Kidney epithelial cell (primary cell): ENCODE data around the gene HOXC9. TPM values are rescaled to one million over a fixed set of nuclear protein-coding genes. Genes with fewer than 3 reads are reported as not detected.

Experiments
- DNase-seq: peaks from one replicate; pipeline ENCODE4 v3.0.0-alpha.2; 2010; ENCODE audit warnings: low read depth
- H3K27me3 ChIP-seq: 2 replicates; pipeline ENCODE4 v1.6.0; 2011; ENCODE audit warnings: low read length; ENCODE audit not compliant: control insufficient read depth, insufficient read depth
- H3K36me3 ChIP-seq: 2 replicates; pipeline ENCODE4 v1.5.1; 2011; ENCODE audit warnings: low read length; ENCODE audit not compliant: control insufficient read depth, insufficient read depth
- H3K4me3 ChIP-seq: 2 replicates; pipeline ENCODE4 v1.5.1; 2011; ENCODE audit warnings: low read depth, mild to moderate bottlenecking, control low read depth, low read length
- total RNA-seq: library from RNA; depleted of rRNA; stranded (reverse); fragments of >200 nt; gene quantifications from 2 replicates; pipeline ENCODE4 v1.2.3, GENCODE V29; 2015
- TF ChIP-seq, protein P1 (sequence below): IDR thresholded peaks from 2 replicates; pipeline ENCODE4 v1.5.1; 2011; ENCODE audit warnings: mild to moderate bottlenecking, moderate library complexity, low read length, control low read depth, inconsistent platforms; ENCODE audit not compliant: insufficient read depth, poor library complexity, severe bottlenecking

Gene HOXC9
- total RNA-seq = 12.3 and 15.5 TPM in 2 replicates

DNA sequence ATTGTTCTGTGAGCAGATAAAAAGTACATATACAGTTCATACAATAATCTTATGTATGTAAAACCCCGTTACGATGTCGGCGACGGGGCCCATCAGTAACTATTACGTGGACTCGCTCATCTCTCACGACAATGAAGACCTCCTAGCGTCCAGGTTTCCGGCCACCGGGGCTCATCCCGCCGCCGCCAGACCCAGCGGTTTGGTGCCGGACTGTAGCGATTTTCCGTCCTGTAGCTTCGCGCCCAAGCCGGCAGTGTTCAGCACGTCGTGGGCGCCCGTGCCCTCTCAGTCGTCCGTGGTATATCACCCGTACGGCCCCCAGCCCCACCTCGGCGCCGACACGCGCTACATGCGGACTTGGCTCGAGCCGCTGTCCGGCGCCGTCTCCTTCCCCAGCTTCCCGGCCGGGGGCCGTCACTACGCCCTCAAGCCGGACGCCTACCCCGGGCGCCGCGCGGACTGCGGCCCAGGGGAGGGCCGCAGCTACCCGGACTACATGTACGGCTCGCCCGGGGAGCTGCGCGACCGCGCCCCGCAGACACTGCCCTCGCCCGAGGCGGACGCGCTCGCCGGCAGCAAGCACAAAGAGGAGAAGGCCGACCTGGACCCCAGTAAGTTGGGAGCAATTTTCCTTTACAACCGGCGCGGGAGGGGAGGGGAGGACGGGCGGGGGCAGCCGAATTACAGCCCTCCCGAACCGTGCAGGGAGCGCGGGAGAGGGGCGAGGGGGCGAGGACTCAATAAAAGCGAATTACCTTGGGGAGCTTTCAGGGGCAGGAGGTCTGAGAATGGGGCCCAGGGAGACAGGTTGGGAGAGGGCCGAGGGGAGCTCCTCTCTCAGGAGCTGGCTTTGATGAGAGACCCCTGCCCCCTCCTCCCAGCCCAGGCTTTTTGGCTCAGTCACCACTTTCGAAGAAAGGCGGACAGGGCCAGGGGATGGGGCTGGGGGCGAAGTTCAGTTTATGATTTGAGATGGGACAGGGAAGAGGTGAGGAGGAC, at the start of gene HOXC9:
TSS of gene HOXC9 (plus strand) at position 46 of the 999 bp plus-strand sequence. CDS start at position 74, 28 bp downstream.
- H3K4me3 ChIP-seq = peak within 1 kb of the TSS; percentile 62
- peaks cover 33% of the 10 kb centered on the region for H3K27me3 ChIP-seq
- no peak for DNase-seq
- TF ChIP-seq, protein P1, sequence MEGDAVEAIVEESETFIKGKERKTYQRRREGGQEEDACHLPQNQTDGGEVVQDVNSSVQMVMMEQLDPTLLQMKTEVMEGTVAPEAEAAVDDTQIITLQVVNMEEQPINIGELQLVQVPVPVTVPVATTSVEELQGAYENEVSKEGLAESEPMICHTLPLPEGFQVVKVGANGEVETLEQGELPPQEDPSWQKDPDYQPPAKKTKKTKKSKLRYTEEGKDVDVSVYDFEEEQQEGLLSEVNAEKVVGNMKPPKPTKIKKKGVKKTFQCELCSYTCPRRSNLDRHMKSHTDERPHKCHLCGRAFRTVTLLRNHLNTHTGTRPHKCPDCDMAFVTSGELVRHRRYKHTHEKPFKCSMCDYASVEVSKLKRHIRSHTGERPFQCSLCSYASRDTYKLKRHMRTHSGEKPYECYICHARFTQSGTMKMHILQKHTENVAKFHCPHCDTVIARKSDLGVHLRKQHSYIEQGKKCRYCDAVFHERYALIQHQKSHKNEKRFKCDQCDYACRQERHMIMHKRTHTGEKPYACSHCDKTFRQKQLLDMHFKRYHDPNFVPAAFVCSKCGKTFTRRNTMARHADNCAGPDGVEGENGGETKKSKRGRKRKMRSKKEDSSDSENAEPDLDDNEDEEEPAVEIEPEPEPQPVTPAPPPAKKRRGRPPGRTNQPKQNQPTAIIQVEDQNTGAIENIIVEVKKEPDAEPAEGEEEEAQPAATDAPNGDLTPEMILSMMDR = no peak
- H3K36me3 ChIP-seq = no peaks in the 10 kb centered on the region

DNA sequence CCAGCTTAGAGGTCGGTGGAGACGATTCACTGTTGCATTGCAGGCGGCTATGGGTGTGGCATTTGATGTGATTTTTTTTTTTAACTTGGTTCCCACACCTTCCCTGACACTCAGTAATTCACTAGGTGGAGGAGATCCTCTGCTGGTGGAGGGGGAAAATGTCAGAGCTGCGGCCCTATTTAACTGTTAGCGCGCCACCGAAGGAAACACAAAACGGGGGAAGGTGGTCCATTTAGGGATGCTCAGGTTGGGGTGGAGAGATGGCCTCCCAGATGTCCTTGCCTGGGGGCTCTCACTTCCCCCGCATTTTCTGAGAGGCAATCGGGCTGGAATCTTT, 49.6 kb upstream of the HOXC9 start:
- DNase-seq = no peak
- no peaks in the 10 kb centered on the region for H3K36me3 ChIP-seq
- H3K4me3 ChIP-seq = no peak overlapping the region
- TF ChIP-seq, protein P1 = no peak
- H3K27me3 ChIP-seq = peaks cover 91% of the 10 kb centered on the region

DNA sequence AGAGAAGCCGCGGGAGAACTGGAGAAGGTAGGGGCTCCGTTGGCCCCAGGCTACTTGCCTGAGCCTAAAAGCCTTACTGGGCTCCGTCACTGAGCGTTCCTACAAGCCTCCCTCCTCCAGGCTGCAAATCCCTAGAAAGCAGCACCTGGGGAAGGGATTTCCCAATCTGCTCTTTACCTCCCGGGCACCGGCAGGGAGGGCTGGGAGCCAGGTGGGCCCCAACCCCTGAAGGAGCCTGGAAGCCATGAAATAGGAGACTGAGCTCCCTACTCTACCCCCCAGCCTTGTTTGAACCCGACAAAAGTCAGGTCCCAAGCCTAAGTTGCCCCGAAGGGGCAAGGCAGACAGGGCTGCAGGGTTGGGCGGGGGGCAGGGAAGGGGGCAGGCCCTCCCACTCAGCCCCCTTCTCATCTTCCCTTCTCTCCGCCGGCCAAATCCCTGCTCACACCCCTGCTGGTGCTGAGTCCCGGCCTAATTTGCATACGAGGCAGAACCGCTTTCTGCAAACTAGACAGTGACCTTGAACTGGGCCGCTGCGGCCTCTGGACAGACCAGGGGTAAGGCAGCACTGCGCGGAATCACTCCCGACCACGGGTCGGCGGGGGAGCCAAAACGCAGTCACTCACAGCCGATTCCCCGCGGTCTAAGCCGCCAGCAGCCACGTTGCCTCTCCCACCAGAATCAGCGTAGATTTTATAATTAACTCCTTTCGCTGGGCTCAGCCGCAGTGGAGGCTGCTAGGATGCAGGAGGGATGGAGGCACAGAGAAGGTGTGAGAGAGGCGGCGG, 49.0 kb upstream of the HOXC9 start:
- H3K4me3 ChIP-seq = no peak overlapping the region
- no peak for DNase-seq
- TF ChIP-seq, protein P1 = no peak
- no peaks in the 10 kb centered on the region for H3K36me3 ChIP-seq
- peaks cover 91% of the 10 kb centered on the region for H3K27me3 ChIP-seq

DNA sequence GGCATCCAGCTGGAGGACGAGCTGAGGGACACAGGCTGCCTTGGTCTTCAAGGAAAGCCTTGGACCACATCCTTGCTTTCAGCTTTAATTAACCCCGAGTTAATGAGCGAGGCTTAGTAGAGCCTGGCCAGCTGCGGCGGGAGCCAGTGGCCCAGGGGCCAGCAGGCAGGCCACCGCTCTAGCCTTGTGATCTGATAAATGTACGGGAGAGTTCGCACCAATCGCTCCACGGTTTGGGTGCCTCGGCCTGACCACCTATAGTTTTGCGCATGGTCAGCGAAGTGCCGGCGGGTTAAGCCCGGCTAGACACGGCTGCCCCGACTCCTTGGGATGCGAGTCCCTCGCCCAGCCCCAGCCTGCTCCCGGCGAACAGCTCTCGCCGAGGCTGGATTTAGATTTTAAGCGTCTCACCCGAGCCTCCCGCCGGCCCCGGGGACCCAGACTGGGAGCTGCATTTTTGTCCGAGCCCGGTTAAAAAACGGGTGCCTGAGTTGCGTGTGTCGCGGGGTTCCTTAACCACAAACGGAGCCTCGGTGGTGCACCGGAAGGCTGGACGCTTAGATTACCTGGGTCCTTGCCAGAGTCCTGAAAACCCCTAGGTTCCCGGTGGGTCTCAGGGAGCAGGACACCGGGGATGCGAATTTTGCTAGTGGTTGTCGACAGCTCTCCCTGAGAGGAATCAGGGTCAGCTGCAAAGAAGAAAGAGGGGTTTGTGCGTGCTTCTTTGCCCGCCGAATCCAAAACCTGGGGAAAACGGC, 48.2 kb upstream of the HOXC9 start:
- DNase-seq = no peak
- Histone ChIP-seq H3K4me3 (no peak overlapping the region), H3K36me3 (no peaks in the 10 kb centered on the region), H3K27me3 (peaks cover 97% of the 10 kb centered on the region)
- TF ChIP-seq, protein P1 = no peak

DNA sequence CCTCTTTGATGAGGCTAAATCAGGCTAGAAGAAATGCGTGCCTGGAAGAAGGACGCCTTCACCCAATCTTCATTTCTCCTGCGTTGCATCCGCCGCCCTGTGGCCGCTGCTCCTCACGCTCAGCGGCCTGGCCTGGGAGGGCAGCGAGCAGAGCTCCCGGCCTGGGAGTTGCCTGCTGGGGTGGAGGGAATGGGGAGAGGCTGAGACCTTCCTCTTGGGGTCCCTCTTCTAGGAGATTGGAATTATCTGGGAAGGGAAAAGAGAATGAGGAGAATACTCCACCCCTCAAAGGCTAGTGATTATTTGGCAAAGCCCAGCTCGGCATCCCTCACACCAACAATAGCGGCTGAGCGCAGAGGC, 47.6 kb upstream of the HOXC9 start:
- no peak for DNase-seq
- Histone ChIP-seq H3K36me3 (no peaks in the 10 kb centered on the region), H3K27me3 (peaks cover 99% of the 10 kb centered on the region), H3K4me3 (no peak overlapping the region)
- TF ChIP-seq, protein P1 = peak; percentile 11
